AG09319 (cell line): ENCODE measurements around the gene CSK.
A peak's percentile ranks its signal among the peaks of the same experiment; 100 is the strongest.

Source experiments
- DNase-seq: peaks from one replicate; pipeline ENCODE4 v3.0.0-alpha.2; 2010; ENCODE audit warnings: low read depth; ENCODE audit errors: extremely low read depth
- CTCF ChIP-seq: IDR thresholded peaks from 2 replicates; pipeline ENCODE4 v1.5.1; 2011; ENCODE audit warnings: low read depth, mild to moderate bottlenecking, inconsistent platforms, low read length, moderate library complexity

Gene CSK

GRCh38 chr15:74799856-74800558 lies 18.1 kb downstream of the CSK start:
- peak; percentile 97 for TF ChIP-seq CTCF
- DNase-seq = peak; percentile 31

DNA sequence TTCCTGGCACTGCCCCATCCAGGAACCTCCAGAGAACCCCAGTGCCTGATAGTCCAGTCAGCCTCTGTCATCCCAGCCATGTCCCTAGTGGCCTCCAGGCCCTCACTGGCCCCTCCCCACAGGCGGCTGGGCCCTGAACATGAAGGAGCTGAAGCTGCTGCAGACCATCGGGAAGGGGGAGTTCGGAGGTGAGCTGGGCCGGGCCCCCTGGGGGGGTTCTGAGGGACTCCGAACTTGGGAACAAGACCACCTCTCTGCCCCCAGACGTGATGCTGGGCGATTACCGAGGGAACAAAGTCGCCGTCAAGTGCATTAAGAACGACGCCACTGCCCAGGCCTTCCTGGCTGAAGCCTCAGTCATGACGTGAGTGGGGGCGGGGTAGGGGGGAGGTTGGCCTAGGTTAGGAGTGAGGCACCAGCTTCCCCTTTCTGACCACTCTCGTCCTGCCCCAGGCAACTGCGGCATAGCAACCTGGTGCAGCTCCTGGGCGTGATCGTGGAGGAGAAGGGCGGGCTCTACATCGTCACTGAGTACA lies 18.7 kb downstream of the CSK start:
- DNase-seq = no peak
- no peak for TF ChIP-seq CTCF

DNA sequence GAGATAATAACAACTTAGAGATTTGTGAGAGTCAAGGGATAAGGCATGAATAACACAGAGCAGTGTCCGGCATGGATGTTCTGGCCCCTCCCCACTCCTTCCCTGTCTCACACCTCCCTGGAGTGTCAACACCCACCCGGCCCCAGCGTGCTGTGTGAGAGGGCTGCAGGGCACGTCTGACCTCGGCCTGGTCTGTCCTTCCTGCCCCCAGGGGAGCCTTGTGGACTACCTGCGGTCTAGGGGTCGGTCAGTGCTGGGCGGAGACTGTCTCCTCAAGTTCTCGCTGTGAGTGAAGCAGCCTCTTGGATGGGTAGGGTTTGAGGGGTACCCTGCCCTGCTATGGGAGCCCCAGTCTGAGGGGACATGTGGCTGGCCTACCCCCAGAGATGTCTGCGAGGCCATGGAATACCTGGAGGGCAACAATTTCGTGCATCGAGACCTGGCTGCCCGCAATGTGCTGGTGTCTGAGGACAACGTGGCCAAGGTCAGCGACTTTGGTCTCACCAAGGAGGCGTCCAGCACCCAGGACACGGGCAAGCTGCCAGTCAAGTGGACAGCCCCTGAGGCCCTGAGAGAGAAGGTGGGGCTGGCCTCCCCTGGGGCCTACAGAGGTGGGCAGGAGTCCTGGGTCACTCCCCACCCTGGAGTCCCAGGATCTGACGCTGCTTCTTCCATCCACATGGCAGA lies 19.6 kb downstream of the CSK start:
- no peak for DNase-seq
- TF ChIP-seq CTCF = no peak

DNA sequence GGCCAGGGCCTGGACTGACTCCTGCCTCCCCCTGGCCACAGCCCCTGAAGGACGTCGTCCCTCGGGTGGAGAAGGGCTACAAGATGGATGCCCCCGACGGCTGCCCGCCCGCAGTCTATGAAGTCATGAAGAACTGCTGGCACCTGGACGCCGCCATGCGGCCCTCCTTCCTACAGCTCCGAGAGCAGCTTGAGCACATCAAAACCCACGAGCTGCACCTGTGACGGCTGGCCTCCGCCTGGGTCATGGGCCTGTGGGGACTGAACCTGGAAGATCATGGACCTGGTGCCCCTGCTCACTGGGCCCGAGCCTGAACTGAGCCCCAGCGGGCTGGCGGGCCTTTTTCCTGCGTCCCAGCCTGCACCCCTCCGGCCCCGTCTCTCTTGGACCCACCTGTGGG lies 20.4 kb downstream of the CSK start:
- no peak for DNase-seq
- TF ChIP-seq CTCF = no peak

DNA sequence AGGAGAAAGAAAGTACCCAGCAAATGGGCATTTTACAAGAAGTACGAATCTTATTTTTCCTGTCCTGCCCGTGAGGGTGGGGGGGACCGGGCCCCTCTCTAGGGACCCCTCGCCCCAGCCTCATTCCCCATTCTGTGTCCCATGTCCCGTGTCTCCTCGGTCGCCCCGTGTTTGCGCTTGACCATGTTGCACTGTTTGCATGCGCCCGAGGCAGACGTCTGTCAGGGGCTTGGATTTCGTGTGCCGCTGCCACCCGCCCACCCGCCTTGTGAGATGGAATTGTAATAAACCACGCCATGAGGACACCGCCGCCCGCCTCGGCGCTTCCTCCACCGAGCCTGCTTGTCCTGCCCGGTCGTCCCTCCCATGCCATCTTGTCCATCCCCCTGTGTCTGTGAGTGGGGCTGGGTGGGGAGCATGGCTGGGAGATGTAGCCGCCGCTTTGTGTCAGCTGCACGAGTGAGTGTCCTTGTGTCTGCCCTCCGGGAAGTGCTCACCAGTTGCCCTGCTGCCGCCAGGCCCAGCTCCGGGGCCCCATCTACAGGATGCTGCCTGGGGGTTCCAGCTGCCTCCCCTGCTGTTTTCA lies 21.1 kb downstream of the CSK start:
- no peak for DNase-seq
- TF ChIP-seq CTCF = no peak

DNA sequence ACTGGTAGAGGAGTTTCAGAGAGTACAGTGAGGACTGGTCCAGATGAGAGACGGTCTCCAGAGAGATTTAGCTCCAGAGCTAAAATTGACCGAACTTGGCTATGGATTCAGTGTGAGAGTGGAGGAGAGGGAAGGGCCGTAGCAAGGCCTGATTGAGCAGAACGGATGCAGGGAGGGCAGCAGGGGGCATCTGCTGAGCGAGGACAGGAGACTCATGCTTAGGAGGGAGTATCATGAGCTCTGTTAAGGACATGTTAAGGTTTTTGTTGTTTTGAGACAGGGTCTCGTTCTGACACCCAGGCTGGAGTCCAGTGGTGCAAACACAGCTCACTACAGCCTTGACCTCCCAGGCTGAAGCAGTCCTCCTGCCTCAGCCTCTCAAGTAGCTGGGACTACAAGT lies 23.1 kb downstream of the CSK start:
- no peak for TF ChIP-seq CTCF
- no peak for DNase-seq

GRCh38 chr15:74807282-74807681 lies 25.4 kb downstream of the CSK start:
- no peak for TF ChIP-seq CTCF
- no peak for DNase-seq
